Ecto neural progenitor cell (in vitro differentiated cells): Measurements from ENCODE around the gene TRABD.

Experiments used
- DNase-seq: peaks from one replicate; pipeline ENCODE4 v3.0.0-alpha.2; 2018; ENCODE audit warnings: low spot score

TRABD gene

DNA sequence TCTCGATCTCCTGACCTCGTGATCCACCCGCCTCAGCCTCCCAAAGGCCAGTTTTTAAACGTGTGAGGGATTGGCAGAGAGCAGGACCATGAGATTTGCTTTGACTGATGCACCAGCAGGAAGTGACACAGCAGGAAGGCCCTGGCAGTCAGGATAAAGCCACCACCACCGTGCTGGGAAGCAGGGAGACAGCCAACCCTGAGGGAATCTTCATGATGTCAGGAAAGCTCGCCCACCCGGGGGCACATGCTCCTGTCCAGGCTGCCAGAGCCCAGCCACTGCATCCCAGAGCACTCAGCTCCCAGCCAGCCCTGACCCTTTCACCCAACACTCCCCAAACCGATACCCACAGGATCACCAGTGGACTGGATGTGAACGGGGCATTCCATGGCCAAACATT lies 53.0 kb downstream of the TRABD start:
- no peak for DNase-seq

DNA sequence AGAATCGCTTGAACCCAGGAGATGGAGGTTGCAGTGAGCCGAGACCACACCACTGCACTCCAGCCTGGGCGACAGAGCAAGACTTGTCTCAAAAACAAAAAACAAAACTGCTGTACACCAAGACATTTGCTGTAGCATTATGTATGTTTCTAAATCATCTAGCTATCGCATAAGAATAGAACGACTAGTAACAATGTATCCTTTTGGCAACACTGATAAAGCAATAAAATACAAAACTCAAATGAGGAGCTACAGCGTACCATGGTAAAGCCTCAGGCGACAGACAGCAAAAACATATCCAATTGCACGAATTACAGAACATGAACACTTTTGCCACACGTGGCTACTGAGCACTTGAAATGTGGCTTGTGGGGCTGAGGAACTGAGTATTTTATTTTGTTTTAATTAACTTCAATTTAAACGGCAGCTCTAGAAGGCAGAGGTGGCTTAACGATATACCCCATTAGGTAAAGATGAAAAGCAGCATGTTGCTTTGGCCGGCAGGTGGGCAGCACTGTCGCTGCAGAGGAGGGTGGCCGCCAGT lies 56.8 kb downstream of the TRABD start:
- no peak for DNase-seq

DNA sequence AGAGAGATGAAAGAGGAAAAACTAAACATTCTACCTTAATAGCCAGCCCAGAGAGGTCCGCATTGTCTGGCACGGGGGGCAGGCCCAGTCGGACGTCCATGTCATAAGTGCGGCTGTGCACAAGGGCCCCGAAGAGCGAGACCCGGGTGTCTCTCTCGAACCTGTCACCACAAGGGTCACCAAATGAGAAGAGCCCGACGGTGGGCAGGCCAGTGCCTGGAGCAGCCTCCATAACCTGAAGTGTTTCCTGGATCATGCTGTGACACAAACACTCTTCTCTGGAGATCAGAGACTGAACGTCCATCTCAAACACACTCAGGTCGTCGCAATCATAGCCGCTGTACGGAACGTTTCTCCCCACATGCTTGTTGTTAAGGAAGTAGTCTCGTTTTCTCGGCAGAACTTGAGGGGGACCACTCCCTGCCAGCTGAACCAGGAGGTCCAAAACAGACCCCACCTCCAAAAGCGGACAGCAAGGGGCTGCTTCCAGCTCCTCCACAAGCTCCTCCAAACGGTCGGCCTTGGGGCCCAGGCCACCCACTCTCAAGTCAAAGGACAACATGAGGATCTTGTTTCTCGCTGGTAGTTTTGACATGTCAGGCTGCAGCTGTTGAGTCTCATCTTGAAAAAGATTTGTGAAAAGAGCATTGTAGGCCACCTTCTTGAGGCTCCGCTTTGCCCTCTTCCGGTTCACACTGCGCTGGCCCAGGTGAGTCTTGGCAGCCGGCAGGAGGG lies 58.1 kb downstream of the TRABD start:
- no peak for DNase-seq

DNA sequence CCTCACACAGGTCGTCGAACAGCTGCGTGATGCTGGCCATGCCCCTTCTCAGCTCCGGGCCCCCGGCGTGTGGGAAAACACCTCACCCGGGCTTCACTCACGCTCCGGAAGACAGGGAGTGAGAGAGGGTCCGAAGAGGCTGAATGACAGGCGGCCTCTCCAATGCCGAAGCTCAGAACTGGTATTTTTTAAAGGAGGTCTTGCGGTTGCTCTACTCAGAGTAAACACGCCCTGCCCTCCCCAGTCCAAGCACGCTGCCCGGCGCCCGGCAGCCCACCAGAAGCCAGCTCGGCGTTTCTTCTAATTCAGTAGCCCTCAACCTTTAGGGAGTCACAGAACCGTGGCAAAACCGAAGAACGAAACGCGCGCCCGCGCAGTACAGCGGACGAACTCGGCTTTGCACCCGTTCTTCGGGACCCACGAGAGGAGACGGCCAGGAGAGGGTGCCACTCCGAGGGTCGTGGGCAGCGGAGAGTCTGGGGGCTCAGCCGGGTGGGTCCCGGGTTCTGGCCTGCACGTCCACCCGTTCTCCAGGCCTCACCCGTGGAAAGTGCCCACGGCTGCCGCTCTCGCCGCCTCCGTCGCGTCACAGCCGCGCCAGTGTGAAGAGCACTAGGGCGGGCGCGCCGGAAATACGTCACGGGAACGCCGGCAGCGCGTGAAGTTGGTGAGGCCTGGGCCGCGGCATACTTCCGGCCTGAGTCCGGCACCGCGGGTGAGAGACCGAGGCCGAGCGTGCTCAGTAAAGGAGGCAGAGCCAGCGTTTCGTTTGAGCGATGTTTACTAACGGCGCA lies 58.9 kb downstream of the TRABD start, which contains the start of gene TUBGCP6:
Gene TUBGCP6, minus strand, starts transcription at position 604 of the 794 bp plus-strand sequence. Its CDS starts 564 bp downstream, at position 40.
- DNase-seq, result peak; percentile 95

DNA sequence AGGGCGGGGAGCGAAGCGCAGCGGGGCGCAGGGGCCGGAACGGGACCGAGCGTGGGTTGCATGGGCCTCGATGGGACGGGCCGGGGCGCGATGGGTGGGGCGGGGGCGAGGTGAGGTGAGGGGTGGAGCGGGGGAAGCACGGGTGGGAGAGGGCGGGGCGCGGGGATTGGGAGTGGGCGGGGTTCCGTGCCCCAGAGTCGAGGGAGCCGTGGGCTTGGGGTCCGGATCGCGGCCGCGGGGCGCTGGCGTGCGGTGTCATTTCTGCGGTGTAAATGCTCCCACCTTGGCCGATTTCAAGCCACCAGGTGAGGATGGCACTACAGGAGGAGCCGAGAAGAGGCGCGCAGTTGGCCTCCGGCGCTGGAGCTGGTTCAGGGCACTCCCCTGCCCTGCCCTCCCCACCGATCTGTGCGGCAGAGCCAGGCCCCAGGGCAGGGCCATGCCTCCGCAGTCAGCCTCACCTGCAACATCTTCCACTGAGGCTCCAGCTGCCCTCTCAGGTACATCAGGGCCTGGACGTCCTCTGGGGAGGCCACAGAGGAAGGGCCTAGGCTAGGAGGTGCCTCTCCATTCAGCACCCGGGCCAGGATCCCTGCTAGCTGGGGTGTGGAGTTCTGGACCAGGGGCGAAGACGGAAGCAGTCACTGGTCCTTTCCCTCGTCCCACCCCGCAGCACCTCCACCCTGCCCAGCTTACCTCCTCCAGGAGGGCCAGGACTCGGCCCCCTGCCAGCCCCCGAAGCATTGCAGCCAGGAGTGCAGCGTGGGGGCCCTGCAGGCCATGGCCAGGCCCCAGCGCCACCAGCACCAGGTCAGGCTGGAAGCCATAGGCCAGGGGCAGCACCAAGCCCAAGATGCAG lies 59.7 kb downstream of the TRABD start:
- no peak for DNase-seq

DNA sequence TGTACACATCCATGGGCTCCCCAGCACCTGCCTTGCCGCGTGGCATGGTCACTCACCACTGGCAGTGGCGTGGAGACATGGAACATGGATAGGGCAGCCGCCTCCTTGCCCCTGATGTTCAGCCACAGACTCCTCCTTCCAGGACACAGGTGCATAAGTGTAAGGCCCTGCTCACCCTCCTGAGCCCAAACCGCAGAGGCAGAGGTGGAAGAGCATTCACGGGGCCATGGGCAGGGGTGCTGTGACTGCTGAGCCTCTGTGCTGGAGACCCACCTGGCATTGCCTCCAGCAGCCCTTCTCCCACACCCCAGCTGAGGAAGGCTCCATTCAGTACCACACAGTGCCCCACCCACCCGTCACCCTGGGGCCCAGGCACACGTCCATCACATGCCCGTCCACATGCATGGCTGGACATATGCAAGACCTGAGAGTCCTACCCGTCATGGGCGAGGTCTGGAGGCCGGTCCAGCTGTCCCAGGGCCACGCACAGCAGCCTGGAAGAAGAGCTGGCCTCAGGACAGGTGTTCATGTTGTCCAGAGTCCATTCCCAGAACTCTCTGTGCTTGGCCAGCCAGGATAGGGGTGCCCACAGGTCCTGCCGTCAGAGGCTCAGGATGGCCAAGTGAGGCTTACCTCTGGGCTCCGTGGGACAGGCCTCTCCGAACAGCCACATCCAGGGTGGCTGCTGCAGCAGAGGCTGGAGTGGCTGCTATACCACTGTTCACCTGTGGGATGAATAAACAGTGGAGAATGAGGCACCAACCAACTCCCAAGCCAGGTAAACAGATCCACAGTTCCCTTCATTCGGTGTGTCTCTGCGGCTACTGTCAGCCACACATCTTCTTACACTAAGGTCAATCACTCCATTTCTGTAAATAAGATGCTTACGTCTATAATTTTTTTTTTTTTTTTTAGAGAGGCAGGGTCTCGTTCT lies 60.8 kb downstream of the TRABD start:
- no peak for DNase-seq

DNA sequence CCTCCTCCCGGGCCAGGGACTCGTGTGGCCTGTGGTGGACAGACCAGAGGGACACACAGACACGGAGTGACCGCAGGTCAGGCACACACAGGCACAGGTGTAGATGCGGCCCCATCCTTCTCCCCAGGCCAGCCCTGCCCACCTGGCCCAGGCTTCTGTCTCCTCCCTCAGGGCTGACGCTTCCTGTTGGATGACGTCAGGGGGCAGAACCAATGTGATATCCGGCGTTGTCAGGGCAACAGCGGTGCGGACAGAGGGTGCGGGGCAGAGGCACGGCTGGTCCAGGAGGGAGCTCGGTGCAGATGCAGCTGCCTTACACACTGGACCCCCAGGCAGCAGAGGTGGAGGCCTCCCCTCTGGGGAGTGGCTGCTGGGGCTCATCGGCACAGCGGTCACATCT lies 62.0 kb downstream of the TRABD start:
- peak; percentile 75 for DNase-seq

DNA sequence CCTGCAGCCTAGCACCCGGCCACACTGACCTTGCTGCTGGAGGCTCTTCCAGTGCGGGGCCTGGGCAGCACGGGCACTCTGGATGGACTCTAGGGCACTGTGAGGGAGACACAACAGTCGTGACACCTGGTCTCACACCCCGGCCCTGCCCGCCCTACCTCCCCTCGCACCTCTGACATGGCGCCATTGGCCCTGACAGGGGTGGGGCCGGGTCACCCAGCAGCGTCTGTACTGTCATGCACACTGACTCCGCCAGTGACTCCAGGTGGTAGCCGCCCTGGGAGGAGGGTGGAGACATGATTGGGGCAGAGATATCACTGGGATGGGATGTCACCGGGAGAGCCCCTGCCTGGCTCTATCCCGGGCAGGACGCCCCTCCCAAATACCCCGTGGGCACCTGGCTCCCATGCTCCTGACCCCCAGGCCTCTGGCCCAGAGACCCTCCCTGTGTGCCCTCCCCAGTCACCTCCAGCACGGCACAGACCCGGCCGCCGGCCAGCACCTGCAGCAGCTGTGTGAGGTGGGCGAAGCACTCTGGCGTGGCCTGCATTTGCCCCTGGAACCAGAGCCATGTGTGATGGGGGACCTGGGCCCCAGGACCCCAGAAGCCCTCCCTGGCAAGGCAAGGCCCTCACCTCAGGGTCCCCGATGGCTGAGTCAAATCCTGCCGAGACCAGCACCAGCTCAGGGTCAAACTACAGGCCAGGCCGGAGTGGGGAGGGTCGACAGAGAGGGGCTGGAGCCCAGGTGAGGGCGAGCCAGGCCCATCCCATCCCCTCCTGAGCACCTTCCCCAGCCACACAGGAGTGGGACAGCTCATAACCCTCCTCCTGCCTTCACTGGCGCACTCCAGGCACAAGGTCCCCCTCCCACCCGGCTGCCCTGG lies 62.7 kb downstream of the TRABD start:
- no peak for DNase-seq
